GM20000 (cell line): ENCODE data around the gene IKBIP.

Experiments used
- DNase-seq: peaks from one replicate; pipeline ENCODE4 v3.0.0; 2012; ENCODE audit warnings: low spot score
- CTCF ChIP-seq: IDR thresholded peaks from 2 replicates; pipeline ENCODE4 v1.5.1; 2012; ENCODE audit warnings: mild to moderate bottlenecking, control low read depth; ENCODE audit errors: extremely low read depth, missing control alignments

Gene IKBIP

GRCh38 chr12:98575013-98575412, 69.6 kb downstream of the IKBIP start:
- TF ChIP-seq CTCF = no peak
- no peak for DNase-seq
